ENCODE data around the gene DIPK1B. TPM values are rescaled to one million over a fixed set of nuclear protein-coding genes. Genes with fewer than 3 reads are reported as not detected.
"Not testable (repeated sequence)": the region's sequence is repeated elsewhere in the genome, so short reads cannot be mapped to it uniquely, and the experiment has no call there.

Gene DIPK1B
- total RNA-seq, 6 donors from 2014 or later, result 9.7 to 24.1 (median 17.0) TPM

DNA sequence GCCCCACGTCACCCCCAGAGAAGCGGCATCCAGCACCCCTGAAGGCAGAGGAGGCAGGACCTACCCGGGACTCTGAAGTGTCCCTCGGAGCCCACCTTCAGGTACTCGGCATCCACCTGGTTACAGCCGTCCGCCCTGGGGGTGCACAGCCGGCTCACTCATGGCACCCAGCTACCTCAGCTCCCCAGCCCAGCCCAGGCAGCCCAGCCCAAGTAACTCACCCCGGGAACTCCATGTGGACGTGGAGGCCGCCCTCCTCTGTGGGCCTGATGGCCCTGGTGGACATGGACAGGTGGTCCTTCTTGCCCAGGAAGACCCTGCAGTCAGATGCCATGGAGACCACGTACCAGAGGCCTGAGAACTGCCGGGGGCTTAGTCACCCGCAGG lies 51.3 kb downstream of the DIPK1B start:
- H3K36me3 ChIP-seq, result no peaks in the 10 kb centered on the region
- no peaks in the 10 kb centered on the region for H3K27me3 ChIP-seq
- no peak for ATAC-seq (ENCODE audit: low FRiP score in 2 of 2)
- TF ChIP-seq POLR2A (IDR thresholded peaks at IDR 0.05) (no peak), EP300 (IDR thresholded peaks at IDR 0.05) (no peak)
- no peak overlapping the region for H3K27ac ChIP-seq
- no peak overlapping the region for H3K4me3 ChIP-seq
- peak in 1 of 2 donors; percentile 64 for DNase-seq
- 94% methylated on average over 14 of the region's 14 CpGs; no CpG with 5 or more reads in 1 of the 2 donors for WGBS, 2 donors
- H3K9me3 ChIP-seq, result no peaks in the 10 kb centered on the region
- peaks cover 0 to 7% (median 2%) of the 10 kb centered on the region in 4 donors for H3K4me1 ChIP-seq

DNA sequence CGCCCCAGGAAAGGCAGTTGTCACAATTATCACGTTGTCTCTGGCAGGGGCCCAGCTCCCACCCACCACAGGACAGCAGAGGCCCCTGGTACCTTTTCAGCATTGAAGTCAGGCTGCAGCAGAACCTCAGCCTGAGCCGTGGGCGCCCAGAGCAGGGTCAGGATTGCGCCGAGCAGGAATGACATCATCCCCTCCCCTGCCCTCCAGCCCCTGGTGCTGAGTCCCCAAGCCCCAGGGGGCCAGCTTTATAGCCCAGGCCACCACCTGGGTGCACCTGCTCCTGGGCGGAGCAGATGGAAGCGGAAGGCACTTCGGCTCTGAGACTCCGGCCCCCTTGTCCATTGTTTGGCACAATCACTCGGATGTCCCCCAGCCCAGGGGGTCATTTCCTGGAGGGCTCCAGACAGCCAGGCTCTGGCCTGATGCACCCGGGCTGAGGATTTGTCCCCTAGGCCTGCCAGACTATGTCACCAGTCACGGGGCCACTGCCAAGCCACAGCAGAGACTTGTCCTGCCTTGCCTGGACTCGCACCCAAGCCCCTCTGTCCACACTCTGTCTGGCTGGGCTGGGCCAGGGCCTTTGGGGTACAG lies 52.0 kb downstream of the DIPK1B start, which contains the start of gene LCN15:
Gene LCN15 (minus strand): TSS at position 218 of the 591 bp plus-strand sequence. CDS start 30 bp downstream, at position 188.
- DNase-seq (peak in 1 of 2 donors; percentile 32), ATAC-seq (ENCODE audit: low FRiP score in 2 of 2) (no peak)

DNA sequence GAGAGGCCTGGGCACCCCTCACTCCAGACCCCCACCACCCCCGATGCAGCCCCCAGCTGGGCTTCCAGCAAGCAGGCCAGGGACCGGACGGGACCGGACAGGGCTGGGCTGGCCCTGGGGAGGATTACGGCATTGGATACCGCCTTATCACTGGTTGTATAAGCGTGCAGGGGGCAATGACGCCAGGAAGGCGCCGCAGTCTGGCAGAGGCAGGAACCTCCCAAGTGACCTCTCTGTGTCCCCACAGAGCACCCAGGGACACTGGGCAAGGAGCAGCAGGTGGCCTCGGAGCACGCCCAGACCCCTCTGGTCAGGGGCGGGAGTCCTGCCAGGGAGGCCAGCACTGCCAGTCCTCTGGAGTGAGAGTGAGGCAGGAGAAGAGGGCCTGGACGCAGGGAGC lies 52.7 kb downstream of the DIPK1B start:
- ATAC-seq (ENCODE audit: low FRiP score in 2 of 2), result no peak
- H3K9me3 ChIP-seq, result no peaks in the 10 kb centered on the region
- no peaks in the 10 kb centered on the region for H3K27me3 ChIP-seq
- no peak overlapping the region for H3K27ac ChIP-seq
- DNase-seq, result peak in 1 of 2 donors; percentile 70
- no peaks in the 10 kb centered on the region for H3K36me3 ChIP-seq
- TF ChIP-seq EP300 (IDR thresholded peaks at IDR 0.05), result no peak
- TF ChIP-seq POLR2A (IDR thresholded peaks at IDR 0.05), result no peak
- TF ChIP-seq POLR2AphosphoS5 (IDR thresholded peaks at IDR 0.05), result no peak
- TF ChIP-seq, protein P1, sequence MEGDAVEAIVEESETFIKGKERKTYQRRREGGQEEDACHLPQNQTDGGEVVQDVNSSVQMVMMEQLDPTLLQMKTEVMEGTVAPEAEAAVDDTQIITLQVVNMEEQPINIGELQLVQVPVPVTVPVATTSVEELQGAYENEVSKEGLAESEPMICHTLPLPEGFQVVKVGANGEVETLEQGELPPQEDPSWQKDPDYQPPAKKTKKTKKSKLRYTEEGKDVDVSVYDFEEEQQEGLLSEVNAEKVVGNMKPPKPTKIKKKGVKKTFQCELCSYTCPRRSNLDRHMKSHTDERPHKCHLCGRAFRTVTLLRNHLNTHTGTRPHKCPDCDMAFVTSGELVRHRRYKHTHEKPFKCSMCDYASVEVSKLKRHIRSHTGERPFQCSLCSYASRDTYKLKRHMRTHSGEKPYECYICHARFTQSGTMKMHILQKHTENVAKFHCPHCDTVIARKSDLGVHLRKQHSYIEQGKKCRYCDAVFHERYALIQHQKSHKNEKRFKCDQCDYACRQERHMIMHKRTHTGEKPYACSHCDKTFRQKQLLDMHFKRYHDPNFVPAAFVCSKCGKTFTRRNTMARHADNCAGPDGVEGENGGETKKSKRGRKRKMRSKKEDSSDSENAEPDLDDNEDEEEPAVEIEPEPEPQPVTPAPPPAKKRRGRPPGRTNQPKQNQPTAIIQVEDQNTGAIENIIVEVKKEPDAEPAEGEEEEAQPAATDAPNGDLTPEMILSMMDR (IDR thresholded peaks at IDR 0.05), result no peak
- no peak overlapping the region for H3K4me3 ChIP-seq
- peaks cover 0 to 10% (median 2%) of the 10 kb centered on the region in 4 donors for H3K4me1 ChIP-seq
- WGBS, 2 donors, result 87 to 91% methylated on average over 4 to 13 of the region's 14 CpGs

More for the DNA sequence above, 52.0 kb downstream of the DIPK1B start, which contains the start of gene LCN15:
- no peak for TF ChIP-seq POLR2AphosphoS5 (IDR thresholded peaks at IDR 0.05)
- TF ChIP-seq EP300 (IDR thresholded peaks at IDR 0.05), result no peak
- TF ChIP-seq, protein P1 (IDR thresholded peaks at IDR 0.05), result no peak
- no peak for TF ChIP-seq POLR2A (IDR thresholded peaks at IDR 0.05)
- Histone ChIP-seq H3K4me3 (no peak within 1 kb of the TSS), H3K27me3 (no peaks in the 10 kb centered on the region), H3K27ac (no peak within 1 kb of the TSS), H3K4me1 (peaks cover 0 to 7% (median 2%) of the 10 kb centered on the region in 4 donors), H3K9me3 (no peaks in the 10 kb centered on the region), H3K36me3 (no peaks in the 10 kb centered on the region)
- 52 to 81% methylated on average over 7 to 14 of the region's 14 CpGs for WGBS, 2 donors

DNA sequence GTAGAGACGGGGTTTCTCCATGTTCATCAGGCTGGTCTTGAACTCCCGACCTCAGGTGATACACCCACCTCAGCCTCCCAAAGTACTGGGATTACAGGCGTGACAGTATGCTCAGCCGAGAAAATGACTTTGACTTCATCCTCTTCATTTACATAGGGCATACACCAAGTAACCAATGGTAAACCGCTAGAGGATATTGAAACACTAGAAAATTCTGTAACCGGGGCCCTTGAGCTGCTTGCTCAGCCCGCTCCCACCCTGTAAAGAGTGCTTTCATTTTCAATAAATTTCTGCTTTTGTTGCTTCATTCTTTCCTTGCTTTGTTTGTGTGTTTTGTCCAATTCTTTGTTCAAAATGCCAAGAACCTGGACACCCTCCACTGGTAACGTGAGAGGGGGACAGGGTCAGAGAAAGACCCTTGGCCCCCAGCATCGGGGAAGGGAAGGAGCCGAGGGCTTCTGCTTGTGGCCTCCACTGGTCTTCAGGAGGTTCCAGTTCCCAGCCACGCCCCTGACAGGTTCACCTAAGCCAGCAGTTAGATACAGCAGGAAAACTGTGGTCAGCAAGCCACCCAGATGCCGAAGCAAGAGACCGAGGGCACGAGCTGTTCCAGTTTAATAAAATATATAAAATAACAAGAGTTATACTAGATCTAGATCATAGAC lies 53.5 kb downstream of the DIPK1B start:
- H3K4me3 ChIP-seq; DNase-seq; H3K27me3 ChIP-seq; ATAC-seq (ENCODE audit: low FRiP score in 2 of 2); H3K9me3 ChIP-seq; H3K36me3 ChIP-seq; H3K27ac ChIP-seq: not testable (repeated sequence)
- 73 to 76% methylated on average over 14 of the region's 14 CpGs for WGBS, 2 donors
- H3K4me1 ChIP-seq, result peaks cover 0 to 10% (median 2%) of the 10 kb centered on the region in 4 donors

DNA sequence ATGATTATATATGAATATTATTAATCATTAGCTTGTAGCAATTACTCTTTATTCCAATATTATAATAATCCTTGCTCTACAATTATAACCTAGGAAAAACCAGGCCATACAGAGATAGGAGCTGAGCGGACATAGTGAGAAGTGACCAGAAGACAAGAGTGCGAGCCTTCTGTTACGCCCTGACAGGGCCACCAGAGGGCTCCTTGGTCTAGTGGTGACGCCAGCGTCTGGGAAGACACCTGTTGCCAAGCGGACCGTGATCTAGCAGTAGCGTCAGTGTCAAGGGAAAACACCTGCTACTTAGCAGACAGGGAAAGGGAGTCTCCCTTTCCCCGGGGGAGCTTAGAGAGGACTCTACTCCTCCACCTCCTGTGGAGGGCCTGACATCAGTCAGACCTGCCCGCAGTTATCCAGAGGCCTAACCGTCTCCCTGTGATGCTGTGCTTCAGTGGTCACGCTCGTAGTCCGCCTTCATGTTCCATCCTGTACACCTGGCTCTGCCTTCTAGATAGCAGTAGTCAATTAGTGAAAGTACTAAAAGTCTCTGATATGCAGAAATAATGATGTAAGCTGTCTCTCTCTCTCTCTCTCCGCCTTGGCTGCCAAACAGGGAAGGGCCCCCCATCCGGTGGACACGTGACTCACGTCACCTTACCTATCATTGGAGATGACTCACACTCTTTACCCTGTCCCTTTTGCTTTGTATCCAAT lies 54.2 kb downstream of the DIPK1B start:
- not testable (repeated sequence) for H3K27ac ChIP-seq; ATAC-seq (ENCODE audit: low FRiP score in 2 of 2); H3K36me3 ChIP-seq; H3K4me3 ChIP-seq; H3K27me3 ChIP-seq; H3K9me3 ChIP-seq
- H3K4me1 ChIP-seq, result peaks cover 0 to 10% (median 2%) of the 10 kb centered on the region in 4 donors
- peak in 1 of 2 donors; percentile 42 for DNase-seq
- 48 to 51% methylated on average over 17 of the region's 18 CpGs for WGBS, 2 donors
- TF ChIP-seq, protein P1 (IDR thresholded peaks at IDR 0.05), result peak in 3 of 6 experiments; percentile 12 to 47 (median 20)
